Mammary epithelial cell (primary cell): Measurements from ENCODE around the gene TMEM63A.

Experiments used
- EZH2 ChIP-seq: IDR thresholded peaks from 2 replicates; pipeline ENCODE4 v1.6.1; 2012; ENCODE audit warnings: low read length, inconsistent platforms, borderline replicate concordance
- TF ChIP-seq, protein P1 (sequence below), 2 donors: IDR thresholded peaks in 1 of 2; conservative IDR thresholded peaks in 1 of 2; 2 replicates each; pipeline ENCODE4 v1.5.1; 2011 to 2012; ENCODE audit warnings: inconsistent platforms in 2 of 2, low read length in 2 of 2, mild to moderate bottlenecking in 2 of 2, control low read depth in 1 of 2, low read depth in 1 of 2; ENCODE audit not compliant: insufficient read depth in 1 of 2; ENCODE audit errors: extremely low read depth in 1 of 2

DNA sequence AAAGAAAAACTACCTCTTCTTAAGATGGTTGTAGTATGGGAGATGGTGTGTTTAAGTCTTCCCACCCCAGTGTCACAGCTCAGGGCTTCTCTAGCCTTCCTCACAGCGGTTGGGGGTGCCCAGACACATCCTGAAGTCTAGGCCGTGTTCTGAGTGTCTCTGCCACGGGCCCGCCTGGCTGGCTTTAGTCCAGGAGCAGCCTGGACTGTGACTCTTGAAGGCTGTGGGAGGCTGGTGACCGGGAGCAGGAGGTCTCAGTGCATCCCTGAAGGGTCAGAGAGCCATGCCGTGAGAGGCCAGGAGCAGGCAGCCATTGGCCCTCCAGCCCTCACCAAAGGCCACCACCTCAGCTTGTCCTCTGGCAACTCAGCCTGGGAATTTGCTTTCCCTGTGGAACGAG lies 67.8 kb downstream of the TMEM63A start:
- TF ChIP-seq EZH2, result no peak
- TF ChIP-seq, protein P1, sequence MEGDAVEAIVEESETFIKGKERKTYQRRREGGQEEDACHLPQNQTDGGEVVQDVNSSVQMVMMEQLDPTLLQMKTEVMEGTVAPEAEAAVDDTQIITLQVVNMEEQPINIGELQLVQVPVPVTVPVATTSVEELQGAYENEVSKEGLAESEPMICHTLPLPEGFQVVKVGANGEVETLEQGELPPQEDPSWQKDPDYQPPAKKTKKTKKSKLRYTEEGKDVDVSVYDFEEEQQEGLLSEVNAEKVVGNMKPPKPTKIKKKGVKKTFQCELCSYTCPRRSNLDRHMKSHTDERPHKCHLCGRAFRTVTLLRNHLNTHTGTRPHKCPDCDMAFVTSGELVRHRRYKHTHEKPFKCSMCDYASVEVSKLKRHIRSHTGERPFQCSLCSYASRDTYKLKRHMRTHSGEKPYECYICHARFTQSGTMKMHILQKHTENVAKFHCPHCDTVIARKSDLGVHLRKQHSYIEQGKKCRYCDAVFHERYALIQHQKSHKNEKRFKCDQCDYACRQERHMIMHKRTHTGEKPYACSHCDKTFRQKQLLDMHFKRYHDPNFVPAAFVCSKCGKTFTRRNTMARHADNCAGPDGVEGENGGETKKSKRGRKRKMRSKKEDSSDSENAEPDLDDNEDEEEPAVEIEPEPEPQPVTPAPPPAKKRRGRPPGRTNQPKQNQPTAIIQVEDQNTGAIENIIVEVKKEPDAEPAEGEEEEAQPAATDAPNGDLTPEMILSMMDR (conservative IDR thresholded peaks at IDR 0.05 in 1 of 2, IDR thresholded peaks at IDR 0.05 in 1 of 2; ENCODE audit: extremely low read depth in 1 of 2, insufficient read depth in 1 of 2, low read depth in 1 of 2, low read length in 2 of 2), result no peak
